ENCODE results near the gene GREM1. TPM values are rescaled to one million over a fixed set of nuclear protein-coding genes. Genes with fewer than 3 reads are reported as not detected.

GREM1 gene
- total RNA-seq, 4 donors from 2014 or later, result 0.57 to 2.5 (median 1.1) TPM; not detected in 1

GRCh38 chr15:32767236-32767635 is 49.4 kb downstream of the GREM1 start:
- no peak for TF ChIP-seq CTCF (IDR thresholded peaks at IDR 0.05; ENCODE audit: low read depth)

- no peak for TF ChIP-seq CTCF (IDR thresholded peaks at IDR 0.05; ENCODE audit: low read depth)
Measured at GRCh38 chr15:32774022-32774421, 56.2 kb downstream of the GREM1 start.

- TF ChIP-seq CTCF (IDR thresholded peaks at IDR 0.05; ENCODE audit: low read depth), result no peak
Measured at GRCh38 chr15:32775103-32775502, 57.3 kb downstream of the GREM1 start.

GRCh38 chr15:32778391-32779176 is 60.8 kb downstream of the GREM1 start:
- TF ChIP-seq CTCF (IDR thresholded peaks at IDR 0.05; ENCODE audit: low read depth), result no peak

- no peak for TF ChIP-seq CTCF (IDR thresholded peaks at IDR 0.05; ENCODE audit: low read depth)
Measured at GRCh38 chr15:32781781-32782180, 64.0 kb downstream of the GREM1 start.

GRCh38 chr15:32784581-32784980 is 66.8 kb downstream of the GREM1 start:
- no peak for TF ChIP-seq CTCF (IDR thresholded peaks at IDR 0.05; ENCODE audit: low read depth)

GRCh38 chr15:32786906-32787305 is 69.1 kb downstream of the GREM1 start:
- no peak for TF ChIP-seq CTCF (IDR thresholded peaks at IDR 0.05; ENCODE audit: low read depth)
